Activated CD8-positive, alpha-beta T cell treated with anti-CD3 and anti-CD28 coated beads for 36 hours (primary cell): ENCODE data around the gene SLC35B2. TPM values are rescaled to one million over a fixed set of nuclear protein-coding genes. Genes with fewer than 3 reads are reported as not detected.

Experiments
- ATAC-seq: fragments of 200-7000 bp; cut with Tn5 transposase; one replicate; pipeline ENCODE4 v1.10.0; 2021; ENCODE audit warnings: mild to moderate bottlenecking, moderate library complexity
- CTCF ChIA-PET: fragments of 350-600 bp; sonication (Branson Sonifier 250); formaldehyde crosslinking; loops from one replicate; lab custom pipeline; 2021; ENCODE audit warnings: antibody characterized with exemption; lab: Charles Lee
- POLR2A ChIA-PET: fragments of 350-600 bp; sonication (Branson Sonifier 250); formaldehyde crosslinking; loops from one replicate; lab custom pipeline; 2021; ENCODE audit warnings: antibody characterized with exemption; lab: Charles Lee
- DNase-seq: peaks from one replicate; pipeline ENCODE4 v3.0.0-alpha.2; 2020
- H3K27ac Mint-ChIP-seq: one replicate; pipeline ENCODE4 v1.8.0; 2021; ENCODE audit warnings: mild to moderate bottlenecking, mixed read lengths
- H3K27me3 Mint-ChIP-seq: one replicate; pipeline ENCODE4 v1.8.0; 2021; ENCODE audit warnings: mixed read lengths
- H3K36me3 Mint-ChIP-seq: one replicate; pipeline ENCODE4 v1.8.0; 2021; ENCODE audit warnings: low read depth, mixed read lengths
- H3K4me1 Mint-ChIP-seq: one replicate; pipeline ENCODE4 v1.8.0; 2021; ENCODE audit warnings: low read depth, mixed read lengths
- H3K4me3 Mint-ChIP-seq: one replicate; pipeline ENCODE4 v1.8.0; 2021; ENCODE audit warnings: mild to moderate bottlenecking, moderate library complexity, mixed read lengths
- H3K9me3 Mint-ChIP-seq: one replicate; pipeline ENCODE4 v1.8.0; 2021; ENCODE audit warnings: mixed read lengths
- CTCF ChIP-seq: fragments of 200-600 bp; IDR thresholded peaks from one replicate; pipeline ENCODE4 v1.8.0; 2022; ENCODE audit warnings: antibody characterized with exemption, mild to moderate bottlenecking
- intact Hi-C: fragments of 100-400 bp; cut with micrococcal nuclease; formaldehyde crosslinking; loops from one replicate; pipeline ENCODE4 v1.10.0; 2022
- total RNA-seq, 2 experiments: library from RNA; stranded (reverse); gene quantifications; one replicate each; pipeline ENCODE4 v1.2.3, GENCODE V29; 2021

The SLC35B2 gene
- 10 to 100 TPM; 15.4 to 16.7 TPM for total RNA-seq

GRCh38 chr6:44257025-44257752, at the start of gene SLC35B2:
Gene SLC35B2 (minus strand): TSS chr6:44257528. CDS start chr6:44257410, 118 bp downstream.
- Mint-ChIP-seq H3K27ac (peak within 1 kb of the TSS; percentile 85), H3K36me3 (peaks cover 38% of the 10 kb centered on the region), H3K27me3 (no peaks in the 10 kb centered on the region), H3K9me3 (no peaks in the 10 kb centered on the region), H3K4me3 (peak within 1 kb of the TSS; percentile 85), H3K4me1 (peaks cover 66% of the 10 kb centered on the region)
- ATAC-seq: peak; percentile 68
- DNase-seq: peak; percentile 72
- POLR2A ChIA-PET: interaction anchor here (0.7 to 17.2 kb wide), 14 partner anchors 12 to 103 kb away, joined by 3 to 486 read pairs (median 5); partner anchors contain the start of genes AARS2, HSP90AB1, SLC29A1 and TMEM151B
- CTCF ChIA-PET: interaction anchor here (0.6 to 3.8 kb wide), 17 partner anchors 11 to 948 kb away, joined by 3 to 47 read pairs (median 4); partner anchors contain the start of genes HSP90AB1, SLC29A1 and TMEM151B
- TF ChIP-seq CTCF: peak; percentile 77
- intact Hi-C loops: no loop called here

DNA sequence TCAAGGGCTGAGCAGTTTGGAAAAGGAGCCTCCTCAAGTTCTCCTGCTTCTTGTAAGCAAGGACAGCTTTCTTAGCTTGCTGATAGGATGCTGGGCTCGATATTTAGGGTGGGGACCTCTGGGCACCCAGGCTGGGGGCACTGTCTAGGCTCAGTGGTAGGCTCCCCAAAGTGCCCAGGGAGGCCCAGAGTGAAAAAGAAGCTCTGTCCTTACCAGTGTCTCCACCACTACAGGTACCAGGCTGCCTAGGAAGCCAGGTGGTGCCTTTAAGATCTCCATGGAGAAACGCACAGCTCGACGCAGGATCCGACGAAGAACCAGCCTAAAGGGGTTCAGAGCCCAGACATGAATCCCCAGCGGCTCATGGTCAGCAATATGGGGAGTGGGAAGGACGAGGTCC, 49.4 kb upstream of the SLC35B2 start:
- Mint-ChIP-seq H3K9me3 (no peaks in the 10 kb centered on the region), H3K4me3 (no peak overlapping the region), H3K27me3 (no peaks in the 10 kb centered on the region), H3K4me1 (peaks cover 4% of the 10 kb centered on the region), H3K27ac (no peak overlapping the region), H3K36me3 (peaks cover 43% of the 10 kb centered on the region)
- ChIA-PET CTCF (interaction anchor here (1.2 to 15.0 kb wide), 5 partner anchors 11 to 82 kb away, joined by 3 to 182 read pairs (median 8); partner anchors contain the start of gene TMEM151B), POLR2A (interaction anchor here (0.8 to 2.7 kb wide), 3 partner anchors 9 to 17 kb away, joined by 3 to 10 read pairs (median 5); no protein-coding TSS in a partner anchor)
- intact Hi-C loops: no loop called here
- no peak for ATAC-seq
- TF ChIP-seq CTCF: no peak
- DNase-seq: no peak

DNA sequence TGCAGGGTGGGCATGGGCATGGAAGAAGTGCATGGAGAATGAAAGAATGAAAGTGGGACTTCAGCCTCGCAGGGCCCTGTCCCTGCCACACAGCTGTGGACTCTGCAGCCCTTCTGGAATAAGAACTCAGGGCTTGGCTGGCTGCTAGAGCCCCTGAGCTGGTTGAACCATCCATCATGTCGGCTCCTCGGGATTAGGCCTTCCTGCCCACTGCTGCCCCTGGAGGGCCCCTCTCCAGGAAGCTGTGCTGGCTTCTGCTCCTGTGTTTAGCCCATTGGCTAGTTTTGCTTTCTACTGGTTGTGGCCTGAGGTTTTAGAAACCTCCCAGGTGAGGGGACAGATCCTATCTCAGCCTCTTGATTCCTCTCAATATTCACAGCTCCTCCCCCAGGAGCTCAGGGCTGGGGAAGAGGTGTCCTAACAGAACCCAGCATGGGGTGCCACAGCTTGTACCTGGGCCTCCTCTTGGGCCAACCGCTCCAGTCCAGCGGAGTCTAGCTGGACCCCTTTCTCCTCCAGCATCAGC, 47.9 kb upstream of the SLC35B2 start:
- no peak for TF ChIP-seq CTCF
- ChIA-PET CTCF (interaction anchor here (0.9 to 15.0 kb wide), 26 partner anchors 8 to 709 kb away, joined by 3 to 182 read pairs (median 4); partner anchors contain the start of genes AARS2, CDC5L, HSP90AB1 and TMEM151B), POLR2A (interaction anchor here (0.7 to 2.3 kb wide), 5 partner anchors 8 to 50 kb away, joined by 3 to 12 read pairs (median 4); partner anchors contain the start of gene AARS2)
- intact Hi-C loops: loop anchor here (2.0 kb wide), 1 partner anchor 36 kb away; no protein-coding TSS in a partner anchor
- DNase-seq: no peak
- Mint-ChIP-seq H3K27me3 (no peaks in the 10 kb centered on the region), H3K4me1 (no peaks in the 10 kb centered on the region), H3K4me3 (no peak overlapping the region), H3K9me3 (no peaks in the 10 kb centered on the region), H3K27ac (no peak overlapping the region), H3K36me3 (peaks cover 42% of the 10 kb centered on the region)
- ATAC-seq: no peak

DNA sequence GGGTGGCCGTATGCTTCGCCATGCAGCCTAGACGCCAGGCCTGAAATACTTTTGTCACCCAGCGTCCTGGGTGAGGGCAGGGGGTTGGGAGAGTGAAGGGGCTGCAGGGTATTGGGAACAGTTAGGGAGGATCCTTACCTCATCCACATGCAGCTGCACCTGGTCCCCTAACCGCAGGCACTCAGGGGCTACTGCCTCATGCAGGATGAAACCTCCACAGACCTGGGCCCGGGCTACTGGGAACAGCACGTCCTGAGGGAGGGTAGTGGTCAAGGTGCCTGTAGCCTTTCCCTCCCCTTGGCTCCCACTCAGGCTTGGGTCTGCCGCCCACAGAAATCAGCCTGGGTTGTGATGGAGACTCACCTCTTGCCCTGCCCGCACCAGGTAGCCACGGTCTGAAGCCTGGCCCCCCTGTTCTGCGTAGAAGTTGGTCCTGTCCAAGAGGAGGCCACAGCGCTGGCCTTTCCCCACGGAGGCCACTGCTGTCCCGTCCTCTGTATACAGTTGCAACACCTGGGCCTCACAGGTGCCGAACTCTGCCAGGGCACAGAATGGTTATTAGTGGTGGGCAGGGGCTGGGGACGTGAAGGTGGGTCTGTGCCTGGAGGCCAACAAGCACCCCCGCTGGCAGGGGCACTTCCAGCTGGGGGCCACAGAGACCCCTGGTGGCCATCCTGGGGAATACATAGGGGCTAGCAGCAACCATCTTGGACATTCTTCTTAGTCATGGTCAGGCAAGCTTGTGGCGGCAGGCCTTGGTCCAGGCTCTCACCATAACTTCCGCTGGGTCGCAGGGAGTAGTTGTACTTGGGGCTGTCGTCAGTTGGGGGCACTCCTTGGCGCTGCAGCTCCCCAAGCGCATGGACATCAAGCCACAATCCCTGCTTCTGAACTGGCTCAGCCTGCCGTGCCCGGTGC, 47.2 kb upstream of the SLC35B2 start:
- CTCF ChIA-PET: interaction anchor here (0.7 to 15.0 kb wide), 28 partner anchors 9 to 708 kb away, joined by 3 to 182 read pairs (median 4); partner anchors contain the start of genes AARS2, CDC5L, HSP90AB1 and SLC35B2
- peak; percentile 54 for DNase-seq
- Mint-ChIP-seq H3K27me3 (no peaks in the 10 kb centered on the region), H3K9me3 (no peaks in the 10 kb centered on the region), H3K36me3 (peaks cover 40% of the 10 kb centered on the region), H3K4me1 (no peaks in the 10 kb centered on the region), H3K27ac (no peak overlapping the region), H3K4me3 (no peak overlapping the region)
- POLR2A ChIA-PET: interaction anchor here (0.7 to 2.3 kb wide), 5 partner anchors 8 to 50 kb away, joined by 3 to 12 read pairs (median 4); partner anchors contain the start of gene AARS2
- TF ChIP-seq CTCF: peak; percentile 79
- intact Hi-C loops: loop anchor here (2.0 kb wide), 1 partner anchor 36 kb away; no protein-coding TSS in a partner anchor
- peak; percentile 93 for ATAC-seq
